ACHN (cell line): ENCODE results near the gene ZNF611.

Experiments
- DNase-seq: peaks from one replicate; pipeline ENCODE4 v3.0.0-alpha.2; 2015
- in situ Hi-C: cut with HindIII; loops from 2 replicates; pipeline ENCODE4 v1.10.0; 2017; ENCODE audit warnings: low sequenced_read_pairs, low pct_ligation_motif_present, low pct_unique_long_range_greater_than_20kb

ZNF611 gene

GRCh38 chr19:52653161-52653560 is 81.7 kb downstream of the ZNF611 start:
- in situ Hi-C loops: no loop called here
- no peak for DNase-seq
